K562 (cell line): Measurements from ENCODE around the gene LUZP1. TPM values are rescaled to one million over a fixed set of nuclear protein-coding genes. Genes with fewer than 3 reads are reported as not detected.
A peak's percentile ranks its signal among the peaks of the same experiment; 100 is the strongest.

Experiments
- BRCA1 ChIP-seq, 2 experiments: fragments of 450-650 bp in 1 of 2; sonication (generic) in 1 of 2; formaldehyde crosslinking in 1 of 2; IDR thresholded peaks; 2 replicates each; pipeline versions ENCODE4 v1.5.0 to v1.6.1; 2017 to 2020; ENCODE audit warnings: mild to moderate bottlenecking in 1 of 2, missing genetic modification reagents in 1 of 2
- CHCHD3 ChIP-seq: fragments of 250-450 bp; sonication (Bioruptor Pico); IDR thresholded peaks from 2 replicates; pipeline ENCODE4 v2.1.2; 2022; ENCODE audit warnings: mild to moderate bottlenecking
- DNMT1 ChIP-seq: fragments of 450-650 bp; IDR thresholded peaks from 2 replicates; pipeline ENCODE4 v1.6.1; 2016; ENCODE audit warnings: antibody characterized with exemption, mild to moderate bottlenecking
- ELF1 ChIP-seq: fragments of 200-800 bp; sonication (Bioruptor generic); IDR thresholded peaks from 2 replicates; pipeline ENCODE4 v1.6.1; 2016; ENCODE audit warnings: missing genetic modification characterization, missing compliant biosample characterization
- ELF2 ChIP-seq: fragments of 250-450 bp; sonication (Bioruptor Pico); IDR thresholded peaks from 2 replicates; pipeline ENCODE4 v1.5.0; 2021; ENCODE audit warnings: mild to moderate bottlenecking
- HDAC3 ChIP-seq: fragments of 450-650 bp; IDR thresholded peaks from 2 replicates; pipeline ENCODE4 v1.6.1; 2018; ENCODE audit warnings: borderline replicate concordance, mild to moderate bottlenecking, moderate library complexity; ENCODE audit not compliant: partially characterized antibody
- KDM4B ChIP-seq, 2 experiments: fragments of 450-650 bp in 1 of 2; sonication (generic) in 1 of 2; IDR thresholded peaks; 2 replicates each; pipeline ENCODE4 v1.6.1; 2016 to 2017; ENCODE audit warnings: borderline replicate concordance in 2 of 2, antibody characterized with exemption in 1 of 2, low read depth in 1 of 2, mild to moderate bottlenecking in 1 of 2
- NONO ChIP-seq, 2 experiments: fragments of 200-400 bp in 1 of 2; fragments of 450-650 bp in 1 of 2; formaldehyde crosslinking in 1 of 2; IDR thresholded peaks; 2 replicates each; pipeline ENCODE4 v1.6.1; 2017; ENCODE audit warnings: low read depth in 2 of 2, mild to moderate bottlenecking in 2 of 2, moderate library complexity in 2 of 2, low read length in 1 of 2
- RBM39 ChIP-seq: fragments of 200-400 bp; formaldehyde crosslinking; optimal IDR thresholded peaks from 2 replicates; pipeline ENCODE3; 2018; ENCODE audit warnings: low read depth, low read length
- STAT5A ChIP-seq: IDR thresholded peaks from 2 replicates; pipeline ENCODE4 v1.6.1; 2012; ENCODE audit warnings: low read length, inconsistent platforms, borderline replicate concordance
- U2AF1 ChIP-seq: fragments of 200-400 bp; formaldehyde crosslinking; optimal IDR thresholded peaks from 2 replicates; pipeline ENCODE3; 2017; ENCODE audit warnings: mild to moderate bottlenecking, low read depth, low read length, moderate library complexity
- U2AF2 ChIP-seq: fragments of 200-400 bp; formaldehyde crosslinking; optimal IDR thresholded peaks from 2 replicates; pipeline ENCODE3; 2017; ENCODE audit warnings: low read depth, mild to moderate bottlenecking, low read length
- ZFP36 ChIP-seq: fragments of 150-350 bp; IDR thresholded peaks from 2 replicates; pipeline ENCODE4 v1.6.1; 2018; ENCODE audit warnings: low read length, low read depth; ENCODE audit not compliant: partially characterized antibody
- ZNF561 ChIP-seq: fragments of 450-650 bp; formaldehyde crosslinking; conservative IDR thresholded peaks from 2 replicates; pipeline ENCODE4 v1.4.0; 2020; ENCODE audit warnings: mild to moderate bottlenecking, moderate library complexity
- ZNF766 ChIP-seq: fragments of 200-800 bp; sonication (Bioruptor generic); conservative IDR thresholded peaks from 2 replicates; pipeline ENCODE4 v1.6.1; 2016; ENCODE audit warnings: missing genetic modification characterization, missing compliant biosample characterization
- ZNF780A ChIP-seq: fragments of 250-450 bp; sonication (Bioruptor Pico); IDR thresholded peaks from 2 replicates; pipeline ENCODE4 v1.5.0; 2021; ENCODE audit warnings: mild to moderate bottlenecking
- ZSCAN29 ChIP-seq: fragments of 450-650 bp; IDR thresholded peaks from 2 replicates; pipeline ENCODE4 v1.6.1; 2017
- polyA plus RNA-seq, 8 experiments: library from polyadenylated mRNA; depleted of rRNA in 4 of 8; stranded (reverse) in 5 of 8; unstranded in 3 of 8; fragments of >200 nt; fragmentation: Nextera tagmentation in 2 of 8; fragmentation: Illumina TruSeq in 1 of 8; extraction: Ambion mirVana in 2 of 8; extraction: Trizol in 1 of 8; gene quantifications; 2 replicates each; pipeline versions ENCODE4 v1.2.1 to v1.2.3, GENCODE V29; 2011 to 2014; ENCODE audit warnings: inconsistent platforms in 1 of 8, missing spikeins in 1 of 8
- total RNA-seq, 7 experiments: library from RNA; depleted of rRNA in 6 of 7; stranded (reverse); fragments of >200 nt in 6 of 7; fragmentation: Illumina TruSeq in 2 of 7; extraction: Trizol in 2 of 7; gene quantifications; 2 replicates each; pipeline versions ENCODE4 v1.2.1 to v1.2.3, GENCODE V29; 2011 to 2021; ENCODE audit warnings: low replicate concordance in 1 of 7
- TF ChIP-seq, protein P1 (sequence below): fragments of 250-450 bp; sonication (Bioruptor Pico); IDR thresholded peaks from 2 replicates; pipeline ENCODE4 v1.4.0; 2020; ENCODE audit warnings: mild to moderate bottlenecking, moderate library complexity, borderline replicate concordance
- TF ChIP-seq, protein P2 (sequence below): fragments of 450-650 bp; IDR thresholded peaks from 2 replicates; pipeline ENCODE4 v1.6.1; 2017; ENCODE audit warnings: mild to moderate bottlenecking, moderate library complexity
- TF ChIP-seq, protein P3 (sequence below), 2 experiments: fragments of 450-650 bp; conservative IDR thresholded peaks; 2 replicates each; pipeline ENCODE4 v1.6.1; 2017; ENCODE audit warnings: mild to moderate bottlenecking in 2 of 2, moderate library complexity in 2 of 2
- TF ChIP-seq, protein P4 (sequence below): sonication (generic); formaldehyde crosslinking; IDR thresholded peaks from 2 replicates; pipeline ENCODE4 v1.9.0; 2022; ENCODE audit warnings: mild to moderate bottlenecking, missing genetic modification reagents
- TF ChIP-seq, protein P5 (sequence below): sonication (generic); formaldehyde crosslinking; IDR thresholded peaks from 2 replicates; pipeline ENCODE4 v1.8.0; 2022; ENCODE audit warnings: mild to moderate bottlenecking, missing genetic modification reagents

The LUZP1 gene
- total and polyA plus RNA-seq, 9 of the 15 experiments (the other 6 are each of a cell fraction or from before 2014, with no cell fraction given): 6.5 to 19.1 (median 12.4) TPM

DNA sequence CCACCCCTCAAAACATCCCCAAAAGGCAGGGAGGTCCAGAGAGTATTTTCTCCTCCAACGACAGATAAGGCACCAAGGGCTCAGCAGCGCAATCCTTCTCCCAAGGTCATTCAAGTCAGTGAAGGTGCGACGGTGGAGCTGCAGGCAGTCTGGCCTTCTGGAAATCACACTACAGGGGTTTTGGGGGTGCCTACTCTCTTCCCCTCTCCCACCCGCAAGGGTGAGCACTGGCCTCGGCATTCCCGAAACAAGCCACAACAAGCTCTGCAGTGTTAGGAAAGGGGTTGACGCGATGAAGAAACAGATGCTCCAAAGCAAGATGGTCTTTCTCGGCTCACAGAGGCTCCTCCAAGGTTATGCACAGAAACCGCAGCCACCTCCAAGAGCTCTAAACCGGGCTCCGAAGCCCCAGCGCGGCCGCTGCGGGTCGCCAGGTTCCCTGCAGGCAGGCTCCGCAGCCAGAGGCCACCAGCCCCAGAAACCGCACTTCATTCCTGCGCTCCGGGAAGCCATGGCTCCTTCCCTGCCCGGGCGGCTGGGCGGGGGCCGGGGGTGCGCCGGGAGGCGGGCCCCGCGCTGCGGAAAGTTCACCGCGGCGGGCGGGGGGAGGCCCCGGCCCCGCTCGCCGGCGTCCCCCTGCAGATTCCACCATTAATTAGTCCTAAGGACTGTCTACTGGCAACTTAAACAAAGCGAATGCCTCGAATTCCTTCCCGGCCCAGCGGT is 1.1 kb downstream of the LUZP1 start (continued):
- TF ChIP-seq, protein P1, sequence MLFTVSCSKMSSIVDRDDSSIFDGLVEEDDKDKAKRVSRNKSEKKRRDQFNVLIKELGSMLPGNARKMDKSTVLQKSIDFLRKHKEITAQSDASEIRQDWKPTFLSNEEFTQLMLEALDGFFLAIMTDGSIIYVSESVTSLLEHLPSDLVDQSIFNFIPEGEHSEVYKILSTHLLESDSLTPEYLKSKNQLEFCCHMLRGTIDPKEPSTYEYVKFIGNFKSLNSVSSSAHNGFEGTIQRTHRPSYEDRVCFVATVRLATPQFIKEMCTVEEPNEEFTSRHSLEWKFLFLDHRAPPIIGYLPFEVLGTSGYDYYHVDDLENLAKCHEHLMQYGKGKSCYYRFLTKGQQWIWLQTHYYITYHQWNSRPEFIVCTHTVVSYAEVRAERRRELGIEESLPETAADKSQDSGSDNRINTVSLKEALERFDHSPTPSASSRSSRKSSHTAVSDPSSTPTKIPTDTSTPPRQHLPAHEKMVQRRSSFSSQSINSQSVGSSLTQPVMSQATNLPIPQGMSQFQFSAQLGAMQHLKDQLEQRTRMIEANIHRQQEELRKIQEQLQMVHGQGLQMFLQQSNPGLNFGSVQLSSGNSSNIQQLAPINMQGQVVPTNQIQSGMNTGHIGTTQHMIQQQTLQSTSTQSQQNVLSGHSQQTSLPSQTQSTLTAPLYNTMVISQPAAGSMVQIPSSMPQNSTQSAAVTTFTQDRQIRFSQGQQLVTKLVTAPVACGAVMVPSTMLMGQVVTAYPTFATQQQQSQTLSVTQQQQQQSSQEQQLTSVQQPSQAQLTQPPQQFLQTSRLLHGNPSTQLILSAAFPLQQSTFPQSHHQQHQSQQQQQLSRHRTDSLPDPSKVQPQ (CRISPR knock-in tag): no peak
- TF ChIP-seq, protein P2, sequence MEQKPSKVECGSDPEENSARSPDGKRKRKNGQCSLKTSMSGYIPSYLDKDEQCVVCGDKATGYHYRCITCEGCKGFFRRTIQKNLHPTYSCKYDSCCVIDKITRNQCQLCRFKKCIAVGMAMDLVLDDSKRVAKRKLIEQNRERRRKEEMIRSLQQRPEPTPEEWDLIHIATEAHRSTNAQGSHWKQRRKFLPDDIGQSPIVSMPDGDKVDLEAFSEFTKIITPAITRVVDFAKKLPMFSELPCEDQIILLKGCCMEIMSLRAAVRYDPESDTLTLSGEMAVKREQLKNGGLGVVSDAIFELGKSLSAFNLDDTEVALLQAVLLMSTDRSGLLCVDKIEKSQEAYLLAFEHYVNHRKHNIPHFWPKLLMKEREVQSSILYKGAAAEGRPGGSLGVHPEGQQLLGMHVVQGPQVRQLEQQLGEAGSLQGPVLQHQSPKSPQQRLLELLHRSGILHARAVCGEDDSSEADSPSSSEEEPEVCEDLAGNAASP: no peak
- TF ChIP-seq KDM4B (IDR thresholded peaks at IDR 0.05; ENCODE audit: borderline replicate concordance in 2 of 2, low read depth in 1 of 2): no peak
- no peak for TF ChIP-seq ELF1 (tag)
- no peak for TF ChIP-seq STAT5A
- no peak for TF ChIP-seq ZSCAN29
- TF ChIP-seq BRCA1 (IDR thresholded peaks at IDR 0.05): no peak
- TF ChIP-seq BRCA1 (CRISPR knock-in tag; IDR thresholded peaks at IDR 0.05): no peak
- TF ChIP-seq ZFP36: no peak
- TF ChIP-seq U2AF1: no peak
- TF ChIP-seq ZNF780A (CRISPR knock-in tag): no peak
- TF ChIP-seq, protein P3, sequence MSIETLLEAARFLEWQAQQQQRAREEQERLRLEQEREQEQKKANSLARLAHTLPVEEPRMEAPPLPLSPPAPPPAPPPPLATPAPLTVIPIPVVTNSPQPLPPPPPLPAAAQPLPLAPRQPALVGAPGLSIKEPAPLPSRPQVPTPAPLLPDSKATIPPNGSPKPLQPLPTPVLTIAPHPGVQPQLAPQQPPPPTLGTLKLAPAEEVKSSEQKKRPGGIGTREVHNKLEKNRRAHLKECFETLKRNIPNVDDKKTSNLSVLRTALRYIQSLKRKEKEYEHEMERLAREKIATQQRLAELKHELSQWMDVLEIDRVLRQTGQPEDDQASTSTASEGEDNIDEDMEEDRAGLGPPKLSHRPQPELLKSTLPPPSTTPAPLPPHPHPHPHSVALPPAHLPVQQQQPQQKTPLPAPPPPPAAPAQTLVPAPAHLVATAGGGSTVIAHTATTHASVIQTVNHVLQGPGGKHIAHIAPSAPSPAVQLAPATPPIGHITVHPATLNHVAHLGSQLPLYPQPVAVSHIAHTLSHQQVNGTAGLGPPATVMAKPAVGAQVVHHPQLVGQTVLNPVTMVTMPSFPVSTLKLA (conservative IDR thresholded peaks at IDR 0.05): no peak
- no peak for TF ChIP-seq U2AF2
- TF ChIP-seq, protein P4, sequence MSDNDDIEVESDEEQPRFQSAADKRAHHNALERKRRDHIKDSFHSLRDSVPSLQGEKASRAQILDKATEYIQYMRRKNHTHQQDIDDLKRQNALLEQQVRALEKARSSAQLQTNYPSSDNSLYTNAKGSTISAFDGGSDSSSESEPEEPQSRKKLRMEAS (CRISPR knock-in tag): peak; percentile 25; the same call in 1 of the 2 replicates
- no peak for TF ChIP-seq HDAC3
- TF ChIP-seq ZNF766 (CRISPR knock-in tag): no peak
- TF ChIP-seq ZNF561 (CRISPR knock-in tag): no peak
- no peak for TF ChIP-seq ELF2 (CRISPR knock-in tag)
- TF ChIP-seq, protein P5, sequence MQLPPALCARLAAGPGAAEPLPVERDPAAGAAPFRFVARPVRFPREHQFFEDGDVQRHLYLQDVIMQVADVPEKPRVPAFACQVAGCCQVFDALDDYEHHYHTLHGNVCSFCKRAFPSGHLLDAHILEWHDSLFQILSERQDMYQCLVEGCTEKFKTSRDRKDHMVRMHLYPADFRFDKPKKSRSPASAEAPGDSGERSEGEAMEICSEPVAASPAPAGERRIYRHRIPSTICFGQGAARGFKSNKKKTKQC (CRISPR knock-in tag): 0 out of 2 replicates have a peak, but pooled peaks have one; percentile 55
- no peak for TF ChIP-seq DNMT1
- no peak for TF ChIP-seq RBM39
- 0 out of 4 replicates have a peak, but pooled peaks of 1 of the 2 experiments have one; percentile 29 for TF ChIP-seq NONO (IDR thresholded peaks at IDR 0.05; ENCODE audit: low read depth in 2 of 2, low read length in 1 of 2)
- TF ChIP-seq CHCHD3 (CRISPR knock-in tag): no peak
